ENCODE measurements around the gene ITGB8.

The ITGB8 gene

DNA sequence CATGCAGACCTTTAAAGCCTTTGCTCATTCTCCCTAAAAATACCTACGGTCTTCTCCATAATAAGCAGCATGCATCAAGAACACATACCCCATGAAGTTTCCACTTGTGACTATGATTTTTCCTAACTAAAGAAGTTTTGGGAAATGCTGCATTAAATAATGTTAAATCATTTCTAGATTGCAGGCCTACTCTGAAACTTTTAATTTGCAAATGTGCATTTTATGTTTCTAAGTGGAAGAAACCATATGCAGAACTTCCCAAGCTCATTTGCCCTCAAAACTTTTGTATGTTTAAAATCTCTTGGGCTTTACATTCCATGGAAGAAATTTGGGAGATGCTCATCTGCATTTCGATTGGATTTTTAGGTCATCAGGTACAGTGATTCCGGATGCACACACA lies 63.6 kb downstream of the ITGB8 start (continued):
- TF ChIP-seq ZNF70 (CRISPR knock-in tag; IDR thresholded peaks at IDR 0.05) (no peak), OSR1 (CRISPR knock-in tag; IDR thresholded peaks at IDR 0.05) (no peak), ZFP3 (CRISPR knock-in tag; IDR thresholded peaks at IDR 0.05) (no peak)

GRCh38 chr7:20395104-20395503 lies 64.4 kb downstream of the ITGB8 start:
- TF ChIP-seq TSHZ2 (CRISPR knock-in tag; IDR thresholded peaks at IDR 0.05) (no peak), ARNTL (CRISPR knock-in tag; IDR thresholded peaks at IDR 0.05; ENCODE audit: borderline replicate concordance, low read depth) (no peak), ZNF565 (CRISPR knock-in tag; conservative IDR thresholded peaks at IDR 0.05; ENCODE audit: low read depth) (no peak), PATZ1 (CRISPR knock-in tag; IDR thresholded peaks at IDR 0.05; ENCODE audit: borderline replicate concordance) (no peak), PPARA (CRISPR knock-in tag; IDR thresholded peaks at IDR 0.05; ENCODE audit: borderline replicate concordance) (no peak), TOX (CRISPR knock-in tag; IDR thresholded peaks at IDR 0.05; ENCODE audit: borderline replicate concordance) (no peak), ZFP30 (CRISPR knock-in tag; IDR thresholded peaks at IDR 0.05) (no peak)
- ATAC-seq = no peak

DNA sequence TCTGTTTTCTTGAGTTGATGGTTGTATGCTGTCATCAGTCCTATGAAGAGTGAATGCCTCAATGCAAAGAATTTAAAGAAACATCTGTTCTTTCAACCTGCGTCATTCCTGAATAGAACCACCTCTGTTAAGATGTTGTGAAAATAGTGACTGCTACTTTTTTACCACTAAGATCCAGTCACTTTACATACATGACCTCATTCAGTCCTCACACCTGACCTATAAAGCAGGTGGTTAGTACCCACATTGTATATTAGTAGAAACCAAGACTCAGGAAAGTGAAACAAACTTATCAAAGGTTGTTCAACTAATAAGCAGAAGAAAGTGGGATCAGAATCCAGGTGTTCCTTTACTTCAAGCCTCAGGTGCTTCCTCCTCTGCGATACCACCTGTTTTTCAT lies 64.8 kb downstream of the ITGB8 start:
- no peak for ATAC-seq
- no peak for TF ChIP-seq RARB (CRISPR knock-in tag; IDR thresholded peaks at IDR 0.05)
- TF ChIP-seq ARNTL (CRISPR knock-in tag; IDR thresholded peaks at IDR 0.05; ENCODE audit: borderline replicate concordance, low read depth) = no peak
- no peak for TF ChIP-seq POU6F1 (CRISPR knock-in tag; IDR thresholded peaks at IDR 0.05; ENCODE audit: borderline replicate concordance, low read depth)
- no peak for TF ChIP-seq CSDC2 (CRISPR knock-in tag; IDR thresholded peaks at IDR 0.05)
- TF ChIP-seq TSHZ2 (CRISPR knock-in tag; IDR thresholded peaks at IDR 0.05) = no peak
- TF ChIP-seq ZNF565 (CRISPR knock-in tag; conservative IDR thresholded peaks at IDR 0.05; ENCODE audit: low read depth) = no peak
- TF ChIP-seq, protein P1, sequence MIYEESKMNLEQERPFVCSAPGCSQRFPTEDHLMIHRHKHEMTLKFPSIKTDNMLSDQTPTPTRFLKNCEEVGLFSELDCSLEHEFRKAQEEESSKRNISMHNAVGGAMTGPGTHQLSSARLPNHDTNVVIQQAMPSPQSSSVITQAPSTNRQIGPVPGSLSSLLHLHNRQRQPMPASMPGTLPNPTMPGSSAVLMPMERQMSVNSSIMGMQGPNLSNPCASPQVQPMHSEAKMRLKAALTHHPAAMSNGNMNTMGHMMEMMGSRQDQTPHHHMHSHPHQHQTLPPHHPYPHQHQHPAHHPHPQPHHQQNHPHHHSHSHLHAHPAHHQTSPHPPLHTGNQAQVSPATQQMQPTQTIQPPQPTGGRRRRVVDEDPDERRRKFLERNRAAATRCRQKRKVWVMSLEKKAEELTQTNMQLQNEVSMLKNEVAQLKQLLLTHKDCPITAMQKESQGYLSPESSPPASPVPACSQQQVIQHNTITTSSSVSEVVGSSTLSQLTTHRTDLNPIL (CRISPR knock-in tag; IDR thresholded peaks at IDR 0.05; ENCODE audit: low read depth) = no peak
- TF ChIP-seq GLIS3 (CRISPR knock-in tag; IDR thresholded peaks at IDR 0.05) = no peak
- TF ChIP-seq ZNF70 (CRISPR knock-in tag; IDR thresholded peaks at IDR 0.05) = no peak
- TF ChIP-seq ESRRG (CRISPR knock-in tag; IDR thresholded peaks at IDR 0.05) = no peak
- no peak for TF ChIP-seq TOX (CRISPR knock-in tag; IDR thresholded peaks at IDR 0.05; ENCODE audit: borderline replicate concordance)
- no peak for TF ChIP-seq ZC3H10 (CRISPR knock-in tag; IDR thresholded peaks at IDR 0.05)
- TF ChIP-seq, protein P2, sequence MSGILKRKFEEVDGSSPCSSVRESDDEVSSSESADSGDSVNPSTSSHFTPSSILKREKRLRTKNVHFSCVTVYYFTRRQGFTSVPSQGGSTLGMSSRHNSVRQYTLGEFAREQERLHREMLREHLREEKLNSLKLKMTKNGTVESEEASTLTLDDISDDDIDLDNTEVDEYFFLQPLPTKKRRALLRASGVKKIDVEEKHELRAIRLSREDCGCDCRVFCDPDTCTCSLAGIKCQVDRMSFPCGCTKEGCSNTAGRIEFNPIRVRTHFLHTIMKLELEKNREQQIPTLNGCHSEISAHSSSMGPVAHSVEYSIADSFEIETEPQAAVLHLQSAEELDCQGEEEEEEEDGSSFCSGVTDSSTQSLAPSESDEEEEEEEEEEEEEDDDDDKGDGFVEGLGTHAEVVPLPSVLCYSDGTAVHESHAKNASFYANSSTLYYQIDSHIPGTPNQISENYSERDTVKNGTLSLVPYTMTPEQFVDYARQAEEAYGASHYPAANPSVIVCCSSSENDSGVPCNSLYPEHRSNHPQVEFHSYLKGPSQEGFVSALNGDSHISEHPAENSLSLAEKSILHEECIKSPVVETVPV (CRISPR knock-in tag; IDR thresholded peaks at IDR 0.05) = no peak
- TF ChIP-seq TCF4 (CRISPR knock-in tag; IDR thresholded peaks at IDR 0.05; ENCODE audit: borderline replicate concordance) = no peak
